ENCODE results near the gene FSD1. TPM values are rescaled to one million over a fixed set of nuclear protein-coding genes. Genes with fewer than 3 reads are reported as not detected.

FSD1 gene
- polyA plus RNA-seq, 4 donors = 1.3 to 3.2 (median 2.0) TPM

DNA sequence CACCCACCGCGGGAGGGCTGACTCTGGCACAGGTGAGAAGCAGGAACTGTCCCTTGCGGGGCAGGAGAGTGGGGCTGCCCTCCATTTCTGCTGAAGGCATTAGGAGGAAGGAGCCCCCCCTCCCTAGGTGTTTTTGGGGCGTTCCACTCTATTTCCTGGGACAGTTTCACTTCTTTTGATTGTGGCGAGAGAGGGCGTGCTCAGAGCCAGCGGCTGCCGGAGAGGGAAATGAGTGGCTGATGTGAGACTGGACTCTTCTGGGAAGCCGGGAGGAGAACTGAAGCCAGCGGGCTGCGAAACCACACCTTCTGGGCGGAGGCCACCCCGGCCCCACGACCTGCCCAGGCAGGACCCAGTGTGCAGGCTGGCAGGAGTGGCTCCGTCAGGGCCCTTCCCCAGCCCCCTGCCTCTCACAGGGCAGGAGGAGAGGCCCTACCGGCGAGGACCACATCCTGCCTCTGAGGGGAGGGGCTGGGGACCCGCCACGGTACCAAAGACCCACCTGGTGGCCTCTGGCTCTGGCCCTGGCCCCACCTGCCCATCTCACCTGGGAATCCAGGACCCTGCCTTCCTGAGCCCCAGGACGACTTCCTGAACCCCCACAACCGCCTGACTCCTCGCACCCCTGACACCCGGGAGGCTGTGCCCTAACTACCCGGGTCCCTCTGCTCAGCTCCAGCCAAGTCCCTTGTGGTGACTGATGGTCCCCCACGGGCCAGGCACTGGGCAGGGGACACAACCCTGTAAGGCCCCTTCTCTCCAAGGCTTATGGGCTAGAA is 64.9 kb downstream of the FSD1 start:
- no peaks in the 10 kb centered on the region for H3K27me3 ChIP-seq (ENCODE audit: control insufficient read depth in 3 of 3, insufficient read depth in 3 of 3, low read length in 3 of 3)
- H3K9me3 ChIP-seq (ENCODE audit: control insufficient read depth in 2 of 2, insufficient read depth in 1 of 2, low read depth in 1 of 2, low read length in 1 of 2) = no peaks in the 10 kb centered on the region
- H3K4me1 ChIP-seq (ENCODE audit: control insufficient read depth in 3 of 3, insufficient read depth in 2 of 3, low read depth in 1 of 3, low read length in 2 of 3) = peaks cover 4 to 65% (median 10%) of the 10 kb centered on the region in 3 donors
- DNase-seq (peak; percentile 78 to 83), FAIRE-seq (no peak)
- peaks cover 0 to 90% (median 3%) of the 10 kb centered on the region in 3 donors for H3K36me3 ChIP-seq (ENCODE audit: control insufficient read depth in 3 of 3, insufficient read depth in 2 of 3, low read depth in 1 of 3, low read length in 3 of 3)
- 10 to 26% (median 11%) methylated on average over 22 to 25 of the region's 25 CpGs for WGBS, 3 donors
- H3K27ac ChIP-seq (ENCODE audit: low read depth in 1 of 3, low read length in 2 of 3) = peak overlapping the region; percentile 65 to 82 (median 82)
- peak overlapping the region in 2 of 3 donors; percentile 17 to 38 for H3K4me3 ChIP-seq (ENCODE audit: low read depth in 1 of 3, low read length in 3 of 3)

- DNase-seq = peak; percentile 69 to 71
- 6 to 24% (median 15%) methylated on average over 21 of the region's 21 CpGs for WGBS, 3 donors
- H3K4me1 ChIP-seq (ENCODE audit: control insufficient read depth in 3 of 3, insufficient read depth in 2 of 3, low read depth in 1 of 3, low read length in 2 of 3) = peaks cover 4 to 71% (median 10%) of the 10 kb centered on the region in 3 donors
- no peaks in the 10 kb centered on the region for H3K27me3 ChIP-seq (ENCODE audit: control insufficient read depth in 3 of 3, insufficient read depth in 3 of 3, low read length in 3 of 3)
- H3K27ac ChIP-seq (ENCODE audit: low read depth in 1 of 3, low read length in 2 of 3) = peak overlapping the region; percentile 65 to 82 (median 82)
- H3K4me3 ChIP-seq (ENCODE audit: low read depth in 1 of 3, low read length in 3 of 3) = peak overlapping the region in 1 of 3 donors; percentile 38
- no peaks in the 10 kb centered on the region for H3K9me3 ChIP-seq (ENCODE audit: control insufficient read depth in 2 of 2, insufficient read depth in 1 of 2, low read depth in 1 of 2, low read length in 1 of 2)
- H3K36me3 ChIP-seq (ENCODE audit: control insufficient read depth in 3 of 3, insufficient read depth in 2 of 3, low read depth in 1 of 3, low read length in 3 of 3) = peaks cover 0 to 88% (median 3%) of the 10 kb centered on the region in 3 donors
- no peak for FAIRE-seq
Measured at GRCh38 chr19:4369888-4370260, 65.5 kb downstream of the FSD1 start.

DNA sequence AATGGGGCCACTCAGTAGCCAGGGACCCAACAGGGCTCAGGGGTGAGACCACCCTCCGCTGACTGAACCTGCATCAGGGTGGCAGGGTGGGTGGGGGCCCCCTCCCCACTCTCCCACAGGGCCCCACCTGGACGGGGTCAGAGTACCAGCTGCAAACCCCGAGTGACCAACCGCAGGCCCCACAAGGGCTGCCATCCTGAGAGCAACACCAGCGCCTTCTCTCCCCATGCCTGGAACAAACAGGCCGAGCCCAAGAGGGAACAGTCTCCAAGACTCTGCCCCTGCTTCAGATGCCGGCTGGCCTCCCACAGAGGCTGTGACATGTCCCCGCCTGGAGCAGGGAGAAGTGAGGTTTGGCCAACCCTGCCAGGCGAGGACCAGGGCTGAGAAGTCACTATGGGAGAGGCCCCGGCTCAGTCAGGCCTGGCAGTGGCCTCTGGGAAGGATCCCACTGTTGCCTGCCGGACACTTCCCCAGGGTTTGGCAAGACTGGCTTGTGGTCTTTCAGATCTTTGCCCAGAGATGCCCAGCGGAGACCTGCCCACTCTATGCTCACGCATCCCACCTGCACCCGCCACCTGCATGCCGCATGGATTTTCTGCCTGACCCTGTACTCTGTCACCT is 66.1 kb downstream of the FSD1 start:
- peak overlapping the region; percentile 65 to 82 (median 82) for H3K27ac ChIP-seq (ENCODE audit: low read depth in 1 of 3, low read length in 2 of 3)
- FAIRE-seq (no peak), DNase-seq (no peak)
- WGBS, 3 donors = 87 to 88% (median 88%) methylated on average over 15 of the region's 15 CpGs
- H3K9me3 ChIP-seq (ENCODE audit: control insufficient read depth in 2 of 2, insufficient read depth in 1 of 2, low read depth in 1 of 2, low read length in 1 of 2) = no peaks in the 10 kb centered on the region
- peaks cover 0 to 81% (median 3%) of the 10 kb centered on the region in 3 donors for H3K36me3 ChIP-seq (ENCODE audit: control insufficient read depth in 3 of 3, insufficient read depth in 2 of 3, low read depth in 1 of 3, low read length in 3 of 3)
- peaks cover 8 to 78% (median 10%) of the 10 kb centered on the region in 3 donors for H3K4me1 ChIP-seq (ENCODE audit: control insufficient read depth in 3 of 3, insufficient read depth in 2 of 3, low read depth in 1 of 3, low read length in 2 of 3)
- H3K27me3 ChIP-seq (ENCODE audit: control insufficient read depth in 3 of 3, insufficient read depth in 3 of 3, low read length in 3 of 3) = no peaks in the 10 kb centered on the region
- no peak overlapping the region for H3K4me3 ChIP-seq (ENCODE audit: low read depth in 1 of 3, low read length in 3 of 3)

GRCh38 chr19:4371247-4372164 is 67.1 kb downstream of the FSD1 start:
- FAIRE-seq = no peak
- WGBS, 3 donors = 92 to 94% (median 92%) methylated on average over 30 to 31 of the region's 31 CpGs
- DNase-seq = no peak
- Histone ChIP-seq H3K27ac (ENCODE audit: low read depth in 1 of 3, low read length in 2 of 3) (no peak overlapping the region), H3K36me3 (ENCODE audit: control insufficient read depth in 3 of 3, insufficient read depth in 2 of 3, low read depth in 1 of 3, low read length in 3 of 3) (peaks cover 0 to 76% (median 0%) of the 10 kb centered on the region in 3 donors), H3K9me3 (ENCODE audit: control insufficient read depth in 2 of 2, insufficient read depth in 1 of 2, low read depth in 1 of 2, low read length in 1 of 2) (no peaks in the 10 kb centered on the region), H3K4me1 (ENCODE audit: control insufficient read depth in 3 of 3, insufficient read depth in 2 of 3, low read depth in 1 of 3, low read length in 2 of 3) (peaks cover 10 to 87% (median 18%) of the 10 kb centered on the region in 3 donors), H3K27me3 (ENCODE audit: control insufficient read depth in 3 of 3, insufficient read depth in 3 of 3, low read length in 3 of 3) (no peaks in the 10 kb centered on the region), H3K4me3 (ENCODE audit: low read depth in 1 of 3, low read length in 3 of 3) (no peak overlapping the region)

DNA sequence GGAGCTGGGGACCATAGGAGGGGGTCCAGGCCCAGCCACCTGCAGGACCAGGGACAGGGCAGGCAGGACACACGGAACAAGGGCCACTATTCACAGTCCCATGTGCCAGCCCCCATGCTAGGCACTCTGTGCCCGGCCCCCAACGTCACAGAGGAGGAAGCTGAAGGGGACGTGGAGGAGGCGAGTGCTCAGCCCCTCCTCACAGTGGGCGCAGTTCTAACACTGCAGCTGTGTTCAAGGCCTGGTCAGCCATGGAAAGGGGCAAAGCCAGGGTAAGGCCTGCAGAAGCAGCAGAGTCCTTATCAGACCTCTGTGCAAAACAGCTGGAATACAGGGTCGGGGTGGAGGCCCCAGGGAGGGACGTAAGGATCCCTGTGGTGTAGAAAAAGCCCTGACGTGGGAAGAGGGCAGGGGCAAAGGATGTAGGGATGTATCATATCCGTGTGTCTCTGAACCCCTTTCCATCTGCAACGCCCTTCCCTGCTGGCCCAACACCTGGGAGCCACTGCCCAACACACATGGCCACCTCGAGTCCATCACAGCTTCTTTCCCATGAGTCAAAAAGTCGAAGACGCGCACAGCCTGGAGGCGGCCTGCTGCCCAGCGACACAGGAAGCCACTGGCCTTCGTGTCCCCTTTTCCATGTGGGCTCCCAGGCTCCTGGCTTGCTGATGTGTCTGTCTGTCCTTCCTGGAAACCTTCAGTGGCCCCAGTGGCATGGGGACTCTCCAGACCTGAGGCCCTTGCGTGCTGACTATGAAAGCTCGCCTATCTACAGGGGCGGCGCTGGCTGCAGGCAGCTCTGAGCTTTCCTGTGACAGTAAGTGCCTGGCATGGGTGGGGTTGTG is 68.0 kb downstream of the FSD1 start:
- WGBS, 3 donors = 89 to 92% (median 90%) methylated on average over 22 of the region's 22 CpGs
- Histone ChIP-seq H3K9me3 (ENCODE audit: control insufficient read depth in 2 of 2, insufficient read depth in 1 of 2, low read depth in 1 of 2, low read length in 1 of 2) (no peaks in the 10 kb centered on the region), H3K4me3 (ENCODE audit: low read depth in 1 of 3, low read length in 3 of 3) (no peak overlapping the region), H3K4me1 (ENCODE audit: control insufficient read depth in 3 of 3, insufficient read depth in 2 of 3, low read depth in 1 of 3, low read length in 2 of 3) (peaks cover 10 to 95% (median 19%) of the 10 kb centered on the region in 3 donors), H3K27me3 (ENCODE audit: control insufficient read depth in 3 of 3, insufficient read depth in 3 of 3, low read length in 3 of 3) (no peaks in the 10 kb centered on the region), H3K36me3 (ENCODE audit: control insufficient read depth in 3 of 3, insufficient read depth in 2 of 3, low read depth in 1 of 3, low read length in 3 of 3) (peaks cover 0 to 76% (median 0%) of the 10 kb centered on the region in 3 donors), H3K27ac (ENCODE audit: low read depth in 1 of 3, low read length in 2 of 3) (peak overlapping the region in 1 of 3 donors; percentile 87)
- DNase-seq = no peak
- FAIRE-seq = no peak

- no peak for FAIRE-seq
- WGBS, 3 donors = 92 to 94% (median 93%) methylated on average over 8 of the region's 8 CpGs
- Histone ChIP-seq H3K36me3 (ENCODE audit: control insufficient read depth in 3 of 3, insufficient read depth in 2 of 3, low read depth in 1 of 3, low read length in 3 of 3) (peaks cover 0 to 76% (median 0%) of the 10 kb centered on the region in 3 donors), H3K27me3 (ENCODE audit: control insufficient read depth in 3 of 3, insufficient read depth in 3 of 3, low read length in 3 of 3) (no peaks in the 10 kb centered on the region), H3K9me3 (ENCODE audit: control insufficient read depth in 2 of 2, insufficient read depth in 1 of 2, low read depth in 1 of 2, low read length in 1 of 2) (no peaks in the 10 kb centered on the region), H3K4me3 (ENCODE audit: low read depth in 1 of 3, low read length in 3 of 3) (no peak overlapping the region), H3K27ac (ENCODE audit: low read depth in 1 of 3, low read length in 2 of 3) (peak overlapping the region in 2 of 3 donors; percentile 77 to 87), H3K4me1 (ENCODE audit: control insufficient read depth in 3 of 3, insufficient read depth in 2 of 3, low read depth in 1 of 3, low read length in 2 of 3) (peaks cover 10 to 95% (median 22%) of the 10 kb centered on the region in 3 donors)
- no peak for DNase-seq
Measured at GRCh38 chr19:4373013-4373367, 68.6 kb downstream of the FSD1 start.
